ENCODE results near the gene COIL.

GRCh38 chr17:56896217-56896967, 64.5 kb downstream of the COIL start:
- TF ChIP-seq CTCF (conservative IDR thresholded peaks at IDR 0.05; ENCODE audit: low read depth, low read length) (no peak), EZH2phosphoT487 (IDR thresholded peaks at IDR 0.05; ENCODE audit: borderline replicate concordance, low read length) (no peak), EZH2 (IDR thresholded peaks at IDR 0.05; ENCODE audit: low read length, unreplicated experiment) (no peak)

All from PC-3 (cell line).